ENCODE results near the gene USP21. TPM values are rescaled to one million over a fixed set of nuclear protein-coding genes. Genes with fewer than 3 reads are reported as not detected.

Gene USP21
- total and polyA plus RNA-seq, 2 of the 13 experiments (the other 11 are each of a cell fraction or from before 2014, with no cell fraction given), result 10.1 to 33.1 TPM

GRCh38 chr1:161200992-161201835 is 41.9 kb downstream of the USP21 start (continued):
- TF ChIP-seq, protein P1, sequence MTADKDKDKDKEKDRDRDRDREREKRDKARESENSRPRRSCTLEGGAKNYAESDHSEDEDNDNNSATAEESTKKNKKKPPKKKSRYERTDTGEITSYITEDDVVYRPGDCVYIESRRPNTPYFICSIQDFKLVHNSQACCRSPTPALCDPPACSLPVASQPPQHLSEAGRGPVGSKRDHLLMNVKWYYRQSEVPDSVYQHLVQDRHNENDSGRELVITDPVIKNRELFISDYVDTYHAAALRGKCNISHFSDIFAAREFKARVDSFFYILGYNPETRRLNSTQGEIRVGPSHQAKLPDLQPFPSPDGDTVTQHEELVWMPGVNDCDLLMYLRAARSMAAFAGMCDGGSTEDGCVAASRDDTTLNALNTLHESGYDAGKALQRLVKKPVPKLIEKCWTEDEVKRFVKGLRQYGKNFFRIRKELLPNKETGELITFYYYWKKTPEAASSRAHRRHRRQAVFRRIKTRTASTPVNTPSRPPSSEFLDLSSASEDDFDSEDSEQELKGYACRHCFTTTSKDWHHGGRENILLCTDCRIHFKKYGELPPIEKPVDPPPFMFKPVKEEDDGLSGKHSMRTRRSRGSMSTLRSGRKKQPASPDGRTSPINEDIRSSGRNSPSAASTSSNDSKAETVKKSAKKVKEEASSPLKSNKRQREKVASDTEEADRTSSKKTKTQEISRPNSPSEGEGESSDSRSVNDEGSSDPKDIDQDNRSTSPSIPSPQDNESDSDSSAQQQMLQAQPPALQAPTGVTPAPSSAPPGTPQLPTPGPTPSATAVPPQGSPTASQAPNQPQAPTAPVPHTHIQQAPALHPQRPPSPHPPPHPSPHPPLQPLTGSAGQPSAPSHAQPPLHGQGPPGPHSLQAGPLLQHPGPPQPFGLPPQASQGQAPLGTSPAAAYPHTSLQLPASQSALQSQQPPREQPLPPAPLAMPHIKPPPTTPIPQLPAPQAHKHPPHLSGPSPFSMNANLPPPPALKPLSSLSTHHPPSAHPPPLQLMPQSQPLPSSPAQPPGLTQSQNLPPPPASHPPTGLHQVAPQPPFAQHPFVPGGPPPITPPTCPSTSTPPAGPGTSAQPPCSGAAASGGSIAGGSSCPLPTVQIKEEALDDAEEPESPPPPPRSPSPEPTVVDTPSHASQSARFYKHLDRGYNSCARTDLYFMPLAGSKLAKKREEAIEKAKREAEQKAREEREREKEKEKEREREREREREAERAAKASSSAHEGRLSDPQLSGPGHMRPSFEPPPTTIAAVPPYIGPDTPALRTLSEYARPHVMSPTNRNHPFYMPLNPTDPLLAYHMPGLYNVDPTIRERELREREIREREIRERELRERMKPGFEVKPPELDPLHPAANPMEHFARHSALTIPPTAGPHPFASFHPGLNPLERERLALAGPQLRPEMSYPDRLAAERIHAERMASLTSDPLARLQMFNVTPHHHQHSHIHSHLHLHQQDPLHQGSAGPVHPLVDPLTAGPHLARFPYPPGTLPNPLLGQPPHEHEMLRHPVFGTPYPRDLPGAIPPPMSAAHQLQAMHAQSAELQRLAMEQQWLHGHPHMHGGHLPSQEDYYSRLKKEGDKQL (CRISPR knock-in tag; IDR thresholded peaks at IDR 0.05; ENCODE audit: low read depth), result no peak
- TF ChIP-seq SAP130 (CRISPR knock-in tag; IDR thresholded peaks at IDR 0.05; ENCODE audit: low read depth) (peak; percentile 6; the same call in 1 of the 2 replicates), MIER3 (CRISPR knock-in tag; IDR thresholded peaks at IDR 0.05; ENCODE audit: borderline replicate concordance) (no peak), ZNF430 (CRISPR knock-in tag; IDR thresholded peaks at IDR 0.05) (peak; percentile 59; the same call in 1 of the 2 replicates), PHB2 (IDR thresholded peaks at IDR 0.05; ENCODE audit: partially characterized antibody) (no peak), ZNF703 (CRISPR knock-in tag; IDR thresholded peaks at IDR 0.05; ENCODE audit: borderline replicate concordance) (no peak), NCOA2 (CRISPR knock-in tag; IDR thresholded peaks at IDR 0.05) (no peak), ZNF891 (CRISPR knock-in tag; IDR thresholded peaks at IDR 0.05) (0 out of 2 replicates have a peak, but pooled peaks have one; percentile 14), LRRFIP1 (CRISPR knock-in tag; conservative IDR thresholded peaks at IDR 0.05) (no peak), ZNF605 (CRISPR knock-in tag; IDR thresholded peaks at IDR 0.05) (peak; percentile 60; the same call in 1 of the 2 replicates), BRCA1 (CRISPR knock-in tag; IDR thresholded peaks at IDR 0.05) (no peak), ZNF710 (CRISPR knock-in tag; IDR thresholded peaks at IDR 0.05; ENCODE audit: borderline replicate concordance) (no peak)
- TF ChIP-seq, protein P2, sequence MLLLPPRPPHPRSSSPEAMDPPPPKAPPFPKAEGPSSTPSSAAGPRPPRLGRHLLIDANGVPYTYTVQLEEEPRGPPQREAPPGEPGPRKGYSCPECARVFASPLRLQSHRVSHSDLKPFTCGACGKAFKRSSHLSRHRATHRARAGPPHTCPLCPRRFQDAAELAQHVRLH (CRISPR knock-in tag; IDR thresholded peaks at IDR 0.05; ENCODE audit: borderline replicate concordance, low read depth), result 0 out of 2 replicates have a peak, but pooled peaks have one; percentile 13
